HepG2 (cell line): Measurements from ENCODE around the gene CDK2. TPM values are rescaled to one million over a fixed set of nuclear protein-coding genes. Genes with fewer than 3 reads are reported as not detected.
A peak's percentile ranks its signal among the peaks of the same experiment; 100 is the strongest.

Experiments
- ATAC-seq: fragments of 200-7000 bp; cut with Tn5 transposase; 3 replicates; pipeline ENCODE4 v1.9.1; 2020; ENCODE audit warnings: mild to moderate bottlenecking, moderate library complexity
- BruUV-seq: library from RNA; stranded (reverse); fragments of 400-500 nt; replicated peaks from 2 replicates; lab custom pipeline; 2021; lab: Mats Ljungman, UMichigan
- CTCF ChIA-PET: fragments of 300-600 bp; formaldehyde crosslinking; extraction: SDS; loops from one replicate; lab custom pipeline; 2021; ENCODE audit warnings: low total read pairs, inconsistent platforms, low intra/inter-chr PET ratio; lab: Yijun Ruan, JAX
- POLR2A ChIA-PET: fragments of 350-600 bp; sonication (Branson Sonifier 250); formaldehyde crosslinking; loops from one replicate; lab custom pipeline; 2020; ENCODE audit warnings: antibody characterized with exemption, inconsistent platforms; lab: Yijun Ruan, JAX
- DNase-seq: peaks from one replicate; pipeline ENCODE4 v3.0.0-alpha.2; 2015; ENCODE audit warnings: low spot score
- FAIRE-seq: peaks from 3 replicates; lab custom pipeline; 2011; peaks lifted over from hg19 to GRCh38; lab: Jason Lieb, UNC
- H2AFZ ChIP-seq: one replicate; pipeline ENCODE4 v1.6.1; 2011; ENCODE audit warnings: low read length, inconsistent platforms
- H3K27ac ChIP-seq: fragments of 300-600 bp; 3 replicates; pipeline ENCODE4 v1.8.0; 2011; ENCODE audit warnings: mixed run types, mild to moderate bottlenecking, mixed read lengths, low read length, inconsistent platforms; ENCODE audit not compliant: insufficient read depth; ENCODE audit errors: extremely low read length
- H3K27me3 ChIP-seq, 2 experiments: fragments of 200-600 bp in 1 of 2; 2 replicates in 1 of 2; 3 replicates in 1 of 2; pipeline versions ENCODE4 v1.6.0 to v1.8.0; 2011; ENCODE audit warnings: low read length in 2 of 2, mild to moderate bottlenecking in 2 of 2, moderate library complexity in 2 of 2, inconsistent platforms in 1 of 2; ENCODE audit not compliant: insufficient read depth in 2 of 2, control insufficient read depth in 1 of 2
- H3K36me3 ChIP-seq, 2 experiments: fragments of 200-600 bp in 1 of 2; replicated peaks in 1 of 2; 2 replicates in 1 of 2; 3 replicates in 1 of 2; pipeline versions ENCODE4 v1.5.1 to v1.8.0; 2011; ENCODE audit warnings: low read length in 2 of 2, inconsistent platforms in 1 of 2; ENCODE audit not compliant: insufficient read depth in 2 of 2, control insufficient read depth in 1 of 2
- H3K4me1 ChIP-seq: 2 replicates; pipeline ENCODE4 v1.5.1; 2012; ENCODE audit warnings: low read length, inconsistent platforms; ENCODE audit not compliant: insufficient read depth
- H3K4me2 ChIP-seq: 2 replicates; pipeline ENCODE4 v1.6.0; 2011; ENCODE audit warnings: low read depth, low read length, inconsistent platforms
- H3K4me3 ChIP-seq, 3 experiments: fragments of 200-600 bp in 1 of 3; sonication (generic), shearing (Covaris generic) in 1 of 3; replicated peaks in 1 of 3; 2 replicates each; pipeline ENCODE4 v1.5.1; 2011 to 2016; ENCODE audit warnings: low read length in 3 of 3, inconsistent platforms in 2 of 3, low read depth in 2 of 3, mild to moderate bottlenecking in 2 of 3, control low read depth in 1 of 3, mixed read lengths in 1 of 3; ENCODE audit not compliant: insufficient read depth in 1 of 3
- H3K79me2 ChIP-seq: one replicate; pipeline ENCODE4 v1.6.1; 2011; ENCODE audit warnings: low read length, inconsistent platforms; ENCODE audit not compliant: insufficient read depth
- H3K9ac ChIP-seq: 2 replicates; pipeline ENCODE4 v1.6.0; 2011; ENCODE audit warnings: mild to moderate bottlenecking, low read depth, low read length, inconsistent platforms; ENCODE audit not compliant: insufficient read depth
- H3K9me3 ChIP-seq: 2 replicates; pipeline ENCODE4 v1.5.1; 2012; ENCODE audit warnings: mild to moderate bottlenecking, low read length
- H4K20me1 ChIP-seq: 2 replicates; pipeline ENCODE4 v1.6.0; 2011; ENCODE audit warnings: inconsistent platforms, mild to moderate bottlenecking, low read length, moderate library complexity; ENCODE audit not compliant: insufficient read depth
- CHD2 ChIP-seq: IDR thresholded peaks from 2 replicates; pipeline ENCODE4 v1.6.1; 2011; ENCODE audit warnings: low read depth, low read length, improper control_type of control experiment
- HNRNPH1 ChIP-seq: fragments of 200-400 bp; formaldehyde crosslinking; optimal IDR thresholded peaks from 2 replicates; pipeline ENCODE3; 2017; ENCODE audit warnings: mild to moderate bottlenecking, low read depth, low read length
- SAP130 ChIP-seq: IDR thresholded peaks from 2 replicates; pipeline ENCODE4 v1.6.1; 2016; ENCODE audit warnings: low read depth
- SMC3 ChIP-seq: IDR thresholded peaks from 2 replicates; pipeline ENCODE4 v1.6.1; 2011; ENCODE audit warnings: low read length, improper control_type of control experiment
- SPEN ChIP-seq: sonication (generic); formaldehyde crosslinking; IDR thresholded peaks from 2 replicates; pipeline ENCODE4 v1.5.1; 2020; ENCODE audit warnings: low read depth, mild to moderate bottlenecking, missing genetic modification reagents
- TMF1 ChIP-seq: sonication (generic); formaldehyde crosslinking; IDR thresholded peaks from 2 replicates; pipeline ENCODE4 v1.8.1; 2022; ENCODE audit warnings: low read depth, missing genetic modification reagents
- XRCC5 ChIP-seq: fragments of 200-400 bp; formaldehyde crosslinking; optimal IDR thresholded peaks from 2 replicates; pipeline ENCODE3; 2017; ENCODE audit warnings: mild to moderate bottlenecking, low read length
- ZFP37 ChIP-seq: sonication (generic); formaldehyde crosslinking; IDR thresholded peaks from 2 replicates; pipeline ENCODE4 v1.4.0; 2020; ENCODE audit warnings: missing genetic modification reagents, borderline replicate concordance
- ZNF572 ChIP-seq: sonication (generic); formaldehyde crosslinking; IDR thresholded peaks from 2 replicates; pipeline ENCODE4 v1.5.1; 2020; ENCODE audit warnings: mild to moderate bottlenecking, missing genetic modification reagents
- WGBS: methylation state at CpG from one replicate; pipeline ENCODE4 v1.1.6; 2017; ENCODE audit warnings: low lambda C conversion rate; 5-methylcytosine and 5-hydroxymethylcytosine counted together
- in situ Hi-C: cut with HindIII; loops from 2 replicates; pipeline ENCODE4 v1.10.0; 2017; ENCODE audit warnings: low pct_unique_long_range_greater_than_20kb; ENCODE audit not compliant: extremely low pct_ligation_motif_present
- intact Hi-C: fragments of 100-400 bp; cut with micrococcal nuclease; formaldehyde crosslinking; loops from one replicate; pipeline ENCODE4 v1.10.0; 2022; ENCODE audit not compliant: unreplicated experiment
- polyA plus RNA-seq, 8 experiments: library from polyadenylated mRNA; depleted of rRNA in 3 of 8; stranded (reverse) in 7 of 8; unstranded in 1 of 8; fragments of >200 nt; fragmentation: Illumina TruSeq in 4 of 8; extraction: Trizol in 4 of 8; gene quantifications; 2 replicates each; pipeline versions ENCODE4 v1.2.1 to v1.2.3, GENCODE V29; 2011 to 2016; ENCODE audit warnings: low read depth in 4 of 8, missing spikeins in 1 of 8, mixed read lengths in 1 of 8; ENCODE audit not compliant: insufficient read depth in 1 of 8
- total RNA-seq, 5 experiments: library from RNA; depleted of rRNA; stranded (reverse); fragments of >200 nt; fragmentation: Illumina TruSeq; extraction: Trizol; gene quantifications; 2 replicates each; pipeline ENCODE4 v1.2.3, GENCODE V29; 2016; ENCODE audit warnings: low read depth in 1 of 5
- TF ChIP-seq, protein P1 (sequence below): sonication (generic); formaldehyde crosslinking; IDR thresholded peaks from 2 replicates; pipeline ENCODE4 v1.5.0; 2020; ENCODE audit warnings: mild to moderate bottlenecking, missing genetic modification reagents, moderate library complexity
- TF ChIP-seq, protein P2 (sequence below): sonication (generic); formaldehyde crosslinking; conservative IDR thresholded peaks from 2 replicates; pipeline ENCODE4 v1.8.0; 2022; ENCODE audit warnings: mild to moderate bottlenecking, moderate library complexity, missing genetic modification reagents
- TF ChIP-seq, protein P3 (sequence below): sonication (generic); formaldehyde crosslinking; IDR thresholded peaks from 2 replicates; pipeline ENCODE4 v1.5.1; 2020; ENCODE audit warnings: mild to moderate bottlenecking, moderate library complexity, missing genetic modification reagents
- TF ChIP-seq, protein P4 (sequence below): IDR thresholded peaks from 2 replicates; pipeline ENCODE4 v1.6.1; 2016; ENCODE audit warnings: missing biosample characterization, missing genetic modification reagents, low read depth

The CDK2 gene
- total and polyA plus RNA-seq, 2 of the 13 experiments (the other 11 are each of a cell fraction or from before 2014, with no cell fraction given): 47.5 to 52.6 TPM

DNA sequence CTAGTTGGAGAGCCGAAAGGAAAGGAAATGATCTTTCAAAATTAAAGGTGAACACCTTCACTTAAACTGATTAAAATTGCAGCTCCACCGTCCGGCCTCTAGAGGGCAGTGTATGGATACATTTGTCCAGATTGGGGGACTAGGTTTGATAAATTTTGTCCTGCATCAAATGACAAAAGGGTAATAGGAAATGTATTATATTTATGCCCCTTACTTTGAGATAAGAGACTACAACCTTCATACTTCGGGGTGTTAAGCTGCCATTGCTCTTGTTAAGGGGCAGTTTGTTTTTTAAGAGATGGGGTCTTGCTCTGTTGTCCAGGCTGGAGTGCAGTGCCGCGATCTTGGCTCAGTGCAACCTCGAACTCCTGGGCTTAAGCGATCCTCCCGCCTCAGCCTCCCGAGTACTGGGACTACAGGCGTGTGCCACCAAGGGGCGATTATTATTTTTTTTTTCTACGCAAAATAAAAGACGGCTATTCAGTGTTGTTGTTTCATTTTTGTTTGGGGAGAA is 29.6 kb downstream of the CDK2 start (continued):
- TF ChIP-seq, protein P1, sequence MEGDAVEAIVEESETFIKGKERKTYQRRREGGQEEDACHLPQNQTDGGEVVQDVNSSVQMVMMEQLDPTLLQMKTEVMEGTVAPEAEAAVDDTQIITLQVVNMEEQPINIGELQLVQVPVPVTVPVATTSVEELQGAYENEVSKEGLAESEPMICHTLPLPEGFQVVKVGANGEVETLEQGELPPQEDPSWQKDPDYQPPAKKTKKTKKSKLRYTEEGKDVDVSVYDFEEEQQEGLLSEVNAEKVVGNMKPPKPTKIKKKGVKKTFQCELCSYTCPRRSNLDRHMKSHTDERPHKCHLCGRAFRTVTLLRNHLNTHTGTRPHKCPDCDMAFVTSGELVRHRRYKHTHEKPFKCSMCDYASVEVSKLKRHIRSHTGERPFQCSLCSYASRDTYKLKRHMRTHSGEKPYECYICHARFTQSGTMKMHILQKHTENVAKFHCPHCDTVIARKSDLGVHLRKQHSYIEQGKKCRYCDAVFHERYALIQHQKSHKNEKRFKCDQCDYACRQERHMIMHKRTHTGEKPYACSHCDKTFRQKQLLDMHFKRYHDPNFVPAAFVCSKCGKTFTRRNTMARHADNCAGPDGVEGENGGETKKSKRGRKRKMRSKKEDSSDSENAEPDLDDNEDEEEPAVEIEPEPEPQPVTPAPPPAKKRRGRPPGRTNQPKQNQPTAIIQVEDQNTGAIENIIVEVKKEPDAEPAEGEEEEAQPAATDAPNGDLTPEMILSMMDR (CRISPR knock-in tag): peak; percentile 80
- TF ChIP-seq SMC3 (peak; percentile 78), SPEN (CRISPR knock-in tag) (peak; percentile 4; the same call in 1 of the 2 replicates)
- TF ChIP-seq, protein P2, sequence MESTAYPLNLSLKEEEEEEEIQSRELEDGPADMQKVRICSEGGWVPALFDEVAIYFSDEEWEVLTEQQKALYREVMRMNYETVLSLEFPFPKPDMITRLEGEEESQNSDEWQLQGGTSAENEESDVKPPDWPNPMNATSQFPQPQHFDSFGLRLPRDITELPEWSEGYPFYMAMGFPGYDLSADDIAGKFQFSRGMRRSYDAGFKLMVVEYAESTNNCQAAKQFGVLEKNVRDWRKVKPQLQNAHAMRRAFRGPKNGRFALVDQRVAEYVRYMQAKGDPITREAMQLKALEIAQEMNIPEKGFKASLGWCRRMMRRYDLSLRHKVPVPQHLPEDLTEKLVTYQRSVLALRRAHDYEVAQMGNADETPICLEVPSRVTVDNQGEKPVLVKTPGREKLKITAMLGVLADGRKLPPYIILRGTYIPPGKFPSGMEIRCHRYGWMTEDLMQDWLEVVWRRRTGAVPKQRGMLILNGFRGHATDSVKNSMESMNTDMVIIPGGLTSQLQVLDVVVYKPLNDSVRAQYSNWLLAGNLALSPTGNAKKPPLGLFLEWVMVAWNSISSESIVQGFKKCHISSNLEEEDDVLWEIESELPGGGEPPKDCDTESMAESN (CRISPR knock-in tag): no peak

DNA sequence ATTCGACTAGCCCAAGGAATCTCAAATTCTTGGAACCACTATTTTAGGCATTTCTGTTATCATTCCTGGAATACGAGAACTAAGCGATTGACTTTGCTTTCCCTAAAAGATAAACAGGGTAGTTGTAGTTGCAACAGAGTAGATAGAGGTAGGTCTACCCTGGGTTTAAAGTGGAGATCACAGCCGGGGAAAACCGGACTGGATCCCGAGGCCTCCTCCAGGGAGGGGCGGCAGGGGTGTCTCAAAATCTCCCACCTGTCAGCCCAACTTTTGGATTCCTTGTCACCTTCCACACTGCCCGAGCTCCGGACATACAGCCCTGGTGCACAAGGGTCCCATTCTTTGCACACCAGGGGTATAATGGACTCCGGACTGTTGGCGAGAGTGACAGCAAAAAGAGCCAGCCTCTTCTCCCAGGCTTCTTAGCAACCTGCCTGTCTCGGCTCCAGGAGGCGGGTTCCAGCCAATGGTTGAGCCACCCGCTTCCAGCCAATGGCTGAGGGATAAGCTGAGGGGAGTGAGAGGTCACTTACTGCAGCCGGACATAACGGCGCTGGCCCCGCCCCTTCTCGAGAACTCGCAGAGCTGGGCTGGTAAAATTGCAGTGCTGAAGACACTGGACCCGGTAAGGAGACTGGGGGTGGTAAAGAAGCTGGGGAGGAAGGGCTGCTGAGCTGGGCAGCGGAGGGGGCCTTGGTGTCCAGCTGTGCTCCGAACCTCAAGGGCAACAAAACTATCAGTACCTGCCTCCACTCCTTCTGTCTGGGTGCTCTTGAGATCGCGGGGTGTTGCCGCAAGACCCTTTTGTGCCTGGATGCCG is 30.3 kb downstream of the CDK2 start, which contains the start of gene SUOX:
Gene SUOX, plus strand, starts transcription at position 562 of the 820 bp plus-strand sequence. CDS start 4,946 bp downstream, outside the sequence.
- ChIA-PET CTCF (interaction anchor here (1.2 to 3.0 kb wide), 4 partner anchors 30 to 44 kb away, joined by 3 to 79 read pairs (median 5); partner anchors contain the start of genes CDK2 and RPS26), POLR2A (interaction anchor here (0.6 to 3.5 kb wide), 26 partner anchors 10 to 268 kb away, joined by 3 to 60 read pairs (median 7); partner anchors contain the start of genes DNAJC14, ESYT1, IKZF4 and ORMDL2)
- H3K4me2 ChIP-seq: peak within 1 kb of the TSS; percentile 85
- FAIRE-seq: peak; percentile 99
- no peaks in the 10 kb centered on the region for H3K9me3 ChIP-seq
- ATAC-seq: peak; percentile 98
- H3K9ac ChIP-seq: peak within 1 kb of the TSS; percentile 88
- H3K4me1 ChIP-seq: peaks cover 50% of the 10 kb centered on the region
- peaks cover 0 to 3% of the 10 kb centered on the region in 2 experiments; a peak in 1 of 5 replicates for H3K27me3 ChIP-seq
- intact Hi-C loops (loop anchor here (1.0 to 2.0 kb wide), 4 partner anchors 14 to 84 kb away; partner anchors contain the start of genes ERBB3 and RPS26), in situ Hi-C loops (loop anchor here (5.0 kb wide), 1 partner anchor 35 kb away; no protein-coding TSS in a partner anchor)
- peak within 1 kb of the TSS; percentile 84 to 88 (median 84) for H3K4me3 ChIP-seq
- peaks cover 20% of the 10 kb centered on the region for H3K79me2 ChIP-seq
- TSS peak; percentile 82 for BruUV-seq
- peaks cover 7 to 24% of the 10 kb centered on the region in 2 experiments; a peak in 4 of 5 replicates for H3K36me3 ChIP-seq
- peak; percentile 98 for DNase-seq
- H4K20me1 ChIP-seq: no peaks in the 10 kb centered on the region
- H3K27ac ChIP-seq: peak within 1 kb of the TSS; percentile 92
- no peak within 1 kb of the TSS for H2AFZ ChIP-seq
- under 1% methylated on average over 18 of the region's 27 CpGs for WGBS
- TF ChIP-seq SAP130 (CRISPR knock-in tag): peak; percentile 85
- TF ChIP-seq CHD2: no peak
- TF ChIP-seq ZNF572 (CRISPR knock-in tag): 0 out of 2 replicates have a peak, but pooled peaks have one; percentile 9
- TF ChIP-seq, protein P3, sequence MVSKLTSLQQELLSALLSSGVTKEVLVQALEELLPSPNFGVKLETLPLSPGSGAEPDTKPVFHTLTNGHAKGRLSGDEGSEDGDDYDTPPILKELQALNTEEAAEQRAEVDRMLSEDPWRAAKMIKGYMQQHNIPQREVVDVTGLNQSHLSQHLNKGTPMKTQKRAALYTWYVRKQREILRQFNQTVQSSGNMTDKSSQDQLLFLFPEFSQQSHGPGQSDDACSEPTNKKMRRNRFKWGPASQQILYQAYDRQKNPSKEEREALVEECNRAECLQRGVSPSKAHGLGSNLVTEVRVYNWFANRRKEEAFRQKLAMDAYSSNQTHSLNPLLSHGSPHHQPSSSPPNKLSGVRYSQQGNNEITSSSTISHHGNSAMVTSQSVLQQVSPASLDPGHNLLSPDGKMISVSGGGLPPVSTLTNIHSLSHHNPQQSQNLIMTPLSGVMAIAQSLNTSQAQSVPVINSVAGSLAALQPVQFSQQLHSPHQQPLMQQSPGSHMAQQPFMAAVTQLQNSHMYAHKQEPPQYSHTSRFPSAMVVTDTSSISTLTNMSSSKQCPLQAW (CRISPR knock-in tag): peak; percentile 76; the same call in 1 of the 2 replicates
- TF ChIP-seq TMF1 (CRISPR knock-in tag): no peak; the same call in 1 of the 2 replicates
- peak; percentile 86 for TF ChIP-seq XRCC5
- 0 out of 2 replicates have a peak, but pooled peaks have one; percentile 27 for TF ChIP-seq ZFP37
- TF ChIP-seq, protein P4, sequence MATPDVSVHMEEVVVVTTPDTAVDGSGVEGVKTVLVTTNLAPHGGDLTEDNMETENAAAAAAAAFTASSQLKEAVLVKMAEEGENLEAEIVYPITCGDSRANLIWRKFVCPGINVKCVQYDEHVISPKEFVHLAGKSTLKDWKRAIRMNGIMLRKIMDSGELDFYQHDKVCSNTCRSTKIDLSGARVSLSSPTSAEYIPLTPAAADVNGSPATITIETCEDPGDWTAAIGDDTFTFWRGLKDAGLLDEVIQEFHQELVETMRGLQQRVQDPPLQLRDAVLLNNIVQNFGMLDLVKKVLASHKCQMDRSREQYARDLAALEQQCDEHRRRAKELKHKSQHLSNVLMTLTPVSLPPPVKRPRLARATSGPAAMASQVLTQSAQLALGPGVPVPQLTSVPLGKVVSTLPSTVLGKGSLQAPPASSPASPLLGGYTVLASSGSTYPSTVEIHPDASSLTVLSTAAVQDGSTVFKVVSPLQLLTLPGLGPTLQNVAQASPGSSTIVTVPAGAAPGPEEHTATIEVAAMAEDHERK (CRISPR knock-in tag): no peak
- TF ChIP-seq HNRNPH1: no peak
